HUES48 (cell line): Measurements from ENCODE around the gene ASCL2.

ENCODE experiments used
- H3K27ac ChIP-seq: one replicate; pipeline ENCODE4 v1.7.0; 2013; ENCODE audit warnings: low read depth, low read length, inconsistent platforms
- H3K27me3 ChIP-seq: 2 replicates; pipeline ENCODE4 v1.6.1; 2013; ENCODE audit warnings: mild to moderate bottlenecking, low read length; ENCODE audit not compliant: control insufficient read depth, insufficient read depth
- H3K36me3 ChIP-seq: 2 replicates; pipeline ENCODE4 v1.6.1; 2013; ENCODE audit warnings: low read length; ENCODE audit not compliant: control insufficient read depth, insufficient read depth
- H3K4me1 ChIP-seq: 2 replicates; pipeline ENCODE4 v1.6.1; 2013; ENCODE audit warnings: mild to moderate bottlenecking, low read length; ENCODE audit not compliant: control insufficient read depth, insufficient read depth
- H3K4me3 ChIP-seq: 2 replicates; pipeline ENCODE4 v1.5.1; 2013; ENCODE audit warnings: mild to moderate bottlenecking, low read depth, low read length
- H3K9ac ChIP-seq: 2 replicates; pipeline ENCODE4 v1.6.1; 2013; ENCODE audit warnings: mild to moderate bottlenecking, low read depth, low read length, moderate library complexity
- H3K9me3 ChIP-seq: 2 replicates; pipeline ENCODE4 v1.6.1; 2013; ENCODE audit warnings: low read length; ENCODE audit not compliant: control insufficient read depth, insufficient read depth

Gene ASCL2

GRCh38 chr11:2276280-2277007, 6.1 kb upstream of the ASCL2 start:
- Histone ChIP-seq H3K4me1 (peaks cover 15% of the 10 kb centered on the region), H3K27me3 (peaks cover 37% of the 10 kb centered on the region), H3K27ac (no peak overlapping the region), H3K9me3 (no peaks in the 10 kb centered on the region), H3K9ac (no peak overlapping the region), H3K36me3 (no peaks in the 10 kb centered on the region), H3K4me3 (no peak overlapping the region)

DNA sequence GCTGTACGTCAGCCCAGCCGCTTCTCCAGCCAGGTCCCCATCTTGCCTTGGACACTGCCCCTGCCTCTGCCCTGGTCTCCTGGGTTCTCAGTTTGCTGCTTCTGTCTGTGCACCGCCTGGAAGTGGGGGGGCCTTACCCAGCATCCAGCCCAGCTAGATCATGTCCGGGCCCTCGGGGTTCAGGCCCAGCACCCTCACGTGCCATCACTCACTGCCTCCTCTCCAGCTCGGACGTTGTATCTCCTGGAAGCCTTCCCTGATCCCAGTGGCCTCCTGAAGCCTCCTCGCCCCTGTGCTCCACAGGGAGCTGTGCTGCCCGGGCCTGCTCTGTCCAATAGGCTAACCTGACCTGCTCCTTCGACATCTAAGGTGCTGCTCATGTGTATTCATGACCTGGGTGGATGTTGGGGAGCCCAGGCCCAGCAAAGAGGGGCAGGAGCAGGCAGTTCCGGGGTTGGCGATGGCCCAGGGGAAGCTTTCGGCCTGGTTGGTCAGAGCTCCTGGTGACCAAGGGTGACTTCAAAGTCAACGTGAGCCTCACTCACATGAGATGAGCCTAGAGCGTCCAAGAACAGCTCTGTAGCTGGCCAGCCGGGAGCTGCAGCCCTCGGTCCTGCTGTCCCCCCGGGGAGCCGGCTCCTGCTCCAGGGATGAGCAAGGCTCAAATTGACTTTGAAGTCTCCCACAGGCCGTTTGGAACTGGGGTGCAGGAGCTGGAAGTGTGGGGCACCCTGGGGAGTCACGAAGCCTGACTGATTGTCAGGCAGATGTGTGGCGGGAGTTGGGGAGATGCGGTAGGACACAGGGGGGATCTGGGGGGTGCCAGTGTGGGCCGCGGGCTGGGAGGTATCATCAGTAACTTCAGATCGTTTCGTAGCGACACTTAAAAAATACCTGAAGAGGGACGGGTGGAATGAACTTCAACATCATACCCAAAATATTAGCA, 5.2 kb upstream of the ASCL2 start:
- peaks cover 45% of the 10 kb centered on the region for H3K27me3 ChIP-seq
- no peak overlapping the region for H3K27ac ChIP-seq
- no peak overlapping the region for H3K9ac ChIP-seq
- no peaks in the 10 kb centered on the region for H3K9me3 ChIP-seq
- H3K4me1 ChIP-seq: peaks cover 15% of the 10 kb centered on the region
- no peaks in the 10 kb centered on the region for H3K36me3 ChIP-seq
- H3K4me3 ChIP-seq: no peak overlapping the region

DNA sequence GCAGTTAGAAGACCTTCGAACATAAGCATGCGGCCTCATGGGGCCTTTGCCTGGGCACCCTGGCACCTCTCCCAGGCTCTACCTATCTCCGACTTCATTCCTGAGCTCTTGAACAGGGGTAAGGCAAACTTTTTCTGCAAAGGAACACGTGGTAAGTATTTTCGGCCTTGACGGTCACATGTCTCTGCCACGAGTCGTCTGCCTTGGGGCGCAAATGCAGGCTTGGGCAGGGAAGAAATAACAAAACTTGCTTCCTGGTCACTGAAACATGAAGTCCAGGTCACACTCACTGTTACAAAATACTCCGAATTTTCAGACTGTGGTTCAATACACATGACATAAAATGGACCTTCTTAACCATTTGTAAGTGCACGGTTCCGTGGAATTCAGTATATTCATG, 3.4 kb upstream of the ASCL2 start:
- no peak overlapping the region for H3K9ac ChIP-seq
- H3K4me3 ChIP-seq: no peak overlapping the region
- peaks cover 62% of the 10 kb centered on the region for H3K27me3 ChIP-seq
- no peaks in the 10 kb centered on the region for H3K9me3 ChIP-seq
- no peaks in the 10 kb centered on the region for H3K36me3 ChIP-seq
- H3K4me1 ChIP-seq: peaks cover 15% of the 10 kb centered on the region
- no peak overlapping the region for H3K27ac ChIP-seq

DNA sequence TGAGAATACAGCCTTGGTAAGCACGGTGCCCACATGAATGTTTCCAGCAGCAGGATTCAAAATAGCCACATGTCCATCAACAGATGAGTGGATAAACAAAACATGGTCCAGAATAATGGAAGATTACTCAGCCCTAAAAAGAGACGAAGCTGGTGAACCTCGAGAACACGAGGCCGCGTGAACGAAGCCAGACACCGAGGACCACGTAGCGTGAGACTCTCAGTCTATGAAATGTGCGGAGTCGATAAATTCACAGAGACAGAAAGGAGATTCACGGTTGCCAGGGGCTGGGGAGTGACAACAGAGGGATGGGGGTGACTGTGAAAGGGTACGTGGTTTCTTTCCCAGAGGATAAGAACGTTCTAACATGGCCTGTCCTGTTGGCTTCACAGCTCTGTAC, 2.9 kb upstream of the ASCL2 start:
- no peak overlapping the region for H3K9ac ChIP-seq
- no peak overlapping the region for H3K27ac ChIP-seq
- peaks cover 15% of the 10 kb centered on the region for H3K4me1 ChIP-seq
- no peaks in the 10 kb centered on the region for H3K36me3 ChIP-seq
- H3K4me3 ChIP-seq: no peak overlapping the region
- peaks cover 67% of the 10 kb centered on the region for H3K27me3 ChIP-seq
- H3K9me3 ChIP-seq: no peaks in the 10 kb centered on the region

DNA sequence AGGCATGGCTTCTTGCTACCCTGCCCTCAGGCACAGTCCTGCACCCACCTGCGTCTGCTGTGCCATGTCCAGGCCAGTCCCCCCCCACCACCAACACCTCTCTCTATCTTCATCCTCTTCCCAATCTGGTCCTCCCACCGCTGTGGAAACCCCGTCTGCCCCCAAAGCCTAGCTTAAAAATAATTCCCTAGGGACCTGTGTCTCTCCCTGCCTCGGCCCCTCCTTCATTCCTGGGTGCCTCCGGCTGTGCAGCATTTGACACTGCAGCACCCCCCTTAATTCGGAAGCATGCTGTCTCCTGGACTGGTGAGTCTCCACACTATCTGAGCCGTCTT, 2.5 kb upstream of the ASCL2 start:
- Histone ChIP-seq H3K27me3 (peaks cover 71% of the 10 kb centered on the region), H3K27ac (no peak overlapping the region), H3K9ac (no peak overlapping the region), H3K36me3 (no peaks in the 10 kb centered on the region), H3K4me3 (no peak overlapping the region), H3K4me1 (peaks cover 12% of the 10 kb centered on the region), H3K9me3 (no peaks in the 10 kb centered on the region)

- Histone ChIP-seq H3K27me3 (peaks cover 76% of the 10 kb centered on the region), H3K4me1 (peaks cover 7% of the 10 kb centered on the region)
Measured at GRCh38 chr11:2272228-2272945, 2.0 kb upstream of the ASCL2 start.

DNA sequence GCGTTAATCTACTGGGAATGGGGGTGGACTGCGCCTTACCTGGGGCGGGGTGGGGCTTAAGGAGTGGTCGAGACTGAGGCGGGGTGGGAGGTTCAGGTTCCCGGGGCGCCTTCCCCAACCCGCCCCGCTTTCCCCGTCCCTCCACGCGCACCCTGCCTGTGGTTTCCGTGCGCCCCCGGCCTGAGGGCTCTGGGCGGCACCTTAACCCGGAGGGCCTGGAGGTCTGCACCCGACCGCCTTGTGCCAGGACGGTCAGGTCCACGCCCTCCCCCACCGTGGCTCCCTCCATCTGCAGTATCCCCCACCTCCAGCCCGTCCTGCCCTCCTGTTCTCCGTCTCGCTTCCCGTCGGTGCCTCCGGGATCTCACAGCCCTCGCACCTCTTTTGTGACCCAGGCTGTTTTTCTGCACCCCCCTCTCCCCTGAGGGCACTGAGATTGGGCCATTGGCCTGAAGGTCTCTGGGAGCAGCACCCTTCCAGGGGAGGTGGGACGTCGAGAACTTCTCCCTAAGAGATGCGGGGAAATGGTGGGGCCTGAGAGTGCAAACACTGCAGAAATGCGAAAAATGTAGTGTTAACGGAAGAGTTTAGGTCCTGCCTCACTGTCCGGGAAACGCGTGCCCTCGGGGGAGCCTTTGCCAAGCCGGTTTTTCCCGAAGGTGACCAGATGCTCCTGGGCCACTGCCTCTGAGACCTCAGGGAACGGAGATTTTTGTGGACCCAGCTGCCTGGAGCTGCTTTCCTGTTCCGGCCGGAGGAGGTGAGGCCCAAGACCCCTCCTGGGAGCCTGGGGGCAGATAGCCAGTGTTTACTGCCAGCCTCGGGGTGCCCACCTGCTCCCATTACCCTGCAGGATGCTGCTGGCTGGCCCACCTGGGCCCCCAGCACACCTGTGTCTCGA, 1.2 kb upstream of the ASCL2 start:
- H3K27me3 ChIP-seq: peaks cover 82% of the 10 kb centered on the region
- H3K4me3 ChIP-seq: peak overlapping the region; percentile 54; the same call in 1 of the 2 replicates
- H3K9ac ChIP-seq: no peak overlapping the region
- H3K36me3 ChIP-seq: no peaks in the 10 kb centered on the region
- H3K4me1 ChIP-seq: 0 out of 2 replicates have a peak, but pooled peaks cover 2% of the 10 kb centered on the region
- no peak overlapping the region for H3K27ac ChIP-seq
- no peaks in the 10 kb centered on the region for H3K9me3 ChIP-seq

More at GRCh38 chr11:2272228-2272945, 2.0 kb upstream of the ASCL2 start:
- Histone ChIP-seq H3K9ac (no peak overlapping the region), H3K9me3 (no peaks in the 10 kb centered on the region), H3K27ac (no peak overlapping the region), H3K36me3 (no peaks in the 10 kb centered on the region), H3K4me3 (no peak overlapping the region)

DNA sequence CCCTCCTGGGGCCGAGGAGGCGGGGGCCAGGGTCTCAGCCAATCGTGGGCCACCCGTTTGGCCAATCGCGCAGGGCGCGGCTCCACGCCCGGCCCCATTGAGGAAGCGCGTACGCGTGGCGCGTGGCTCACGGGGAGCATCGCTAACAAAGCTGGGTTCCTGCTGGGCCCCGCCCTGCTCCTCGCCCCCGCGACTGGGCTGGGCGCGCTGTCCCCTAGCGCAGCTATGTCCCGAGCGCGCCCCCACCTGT, 614 bp upstream of the ASCL2 start:
- H3K27me3 ChIP-seq: peaks cover 84% of the 10 kb centered on the region
- H3K27ac ChIP-seq: no peak overlapping the region
- H3K4me1 ChIP-seq: 0 out of 2 replicates have a peak, but pooled peaks cover 2% of the 10 kb centered on the region
- H3K9ac ChIP-seq: no peak overlapping the region
- peak overlapping the region; percentile 54 for H3K4me3 ChIP-seq
- H3K36me3 ChIP-seq: no peaks in the 10 kb centered on the region
- H3K9me3 ChIP-seq: no peaks in the 10 kb centered on the region

- Histone ChIP-seq H3K27ac (no peak overlapping the region), H3K4me1 (0 out of 2 replicates have a peak, but pooled peaks cover 2% of the 10 kb centered on the region), H3K9ac (no peak overlapping the region), H3K36me3 (no peaks in the 10 kb centered on the region), H3K4me3 (peak overlapping the region; percentile 59; the same call in 1 of the 2 replicates), H3K9me3 (no peaks in the 10 kb centered on the region), H3K27me3 (peaks cover 93% of the 10 kb centered on the region)
Measured at GRCh38 chr11:2269601-2270321, 627 bp downstream of the ASCL2 start.
